ENCODE measurements around the gene NEB. TPM values are rescaled to one million over a fixed set of nuclear protein-coding genes. Genes with fewer than 3 reads are reported as not detected.

Gene NEB
- total RNA-seq, 2 experiments from 2014 or later: 0.05 to 0.14 TPM

GRCh38 chr2:151552287-151552686 lies 182.0 kb downstream of the NEB start:
- intact Hi-C loops (cut with micrococcal nuclease): no loop called here

GRCh38 chr2:151551556-151551955 lies 182.7 kb downstream of the NEB start:
- no peak for DNase-seq
- no peaks in the 10 kb centered on the region for H3K4me1 Mint-ChIP-seq (ENCODE audit: low read depth)
- no peak overlapping the region for H3K27ac Mint-ChIP-seq
- intact Hi-C loops (cut with micrococcal nuclease): no loop called here
- no peak overlapping the region for H3K4me3 Mint-ChIP-seq
- ChIA-PET CTCF (no interaction called here), POLR2A (no interaction called here)
- H3K27me3 Mint-ChIP-seq: no peaks in the 10 kb centered on the region
- no peaks in the 10 kb centered on the region for H3K9me3 Mint-ChIP-seq
- peaks cover 19% of the 10 kb centered on the region for H3K36me3 Mint-ChIP-seq

More at GRCh38 chr2:151552287-151552686, 182.0 kb downstream of the NEB start:
- Mint-ChIP-seq H3K4me1 (ENCODE audit: low read depth) (no peaks in the 10 kb centered on the region), H3K4me3 (no peak overlapping the region), H3K27ac (no peak overlapping the region), H3K9me3 (no peaks in the 10 kb centered on the region), H3K27me3 (no peaks in the 10 kb centered on the region), H3K36me3 (peaks cover 14% of the 10 kb centered on the region)
- ChIA-PET POLR2A (no interaction called here), CTCF (no interaction called here)
- DNase-seq: no peak

- H3K9me3 Mint-ChIP-seq: no peaks in the 10 kb centered on the region
- no peaks in the 10 kb centered on the region for H3K4me1 Mint-ChIP-seq (ENCODE audit: low read depth)
- peaks cover 18% of the 10 kb centered on the region for H3K36me3 Mint-ChIP-seq
- no peaks in the 10 kb centered on the region for H3K27me3 Mint-ChIP-seq
- CTCF ChIA-PET: no interaction called here
- intact Hi-C loops (cut with micrococcal nuclease): no loop called here
- H3K27ac Mint-ChIP-seq: no peak overlapping the region
- POLR2A ChIA-PET: no interaction called here
- H3K4me3 Mint-ChIP-seq: no peak overlapping the region
- DNase-seq: no peak
Observed at GRCh38 chr2:151549191-151549590, 185.1 kb downstream of the NEB start.

- H3K4me1 Mint-ChIP-seq (ENCODE audit: low read depth): no peaks in the 10 kb centered on the region
- no peak for DNase-seq
- POLR2A ChIA-PET: no interaction called here
- CTCF ChIA-PET: no interaction called here
- no peaks in the 10 kb centered on the region for H3K9me3 Mint-ChIP-seq
- no peak overlapping the region for H3K27ac Mint-ChIP-seq
- peaks cover 10% of the 10 kb centered on the region for H3K36me3 Mint-ChIP-seq
- intact Hi-C loops (cut with micrococcal nuclease): no loop called here
- no peak overlapping the region for H3K4me3 Mint-ChIP-seq
- H3K27me3 Mint-ChIP-seq: no peaks in the 10 kb centered on the region
Observed at GRCh38 chr2:151544449-151544848, 189.8 kb downstream of the NEB start.

- POLR2A ChIA-PET: no interaction called here
- H3K9me3 Mint-ChIP-seq: no peaks in the 10 kb centered on the region
- no peak for DNase-seq
- H3K27me3 Mint-ChIP-seq: no peaks in the 10 kb centered on the region
- peaks cover 9% of the 10 kb centered on the region for H3K36me3 Mint-ChIP-seq
- intact Hi-C loops (cut with micrococcal nuclease): no loop called here
- H3K27ac Mint-ChIP-seq: no peak overlapping the region
- no peak overlapping the region for H3K4me3 Mint-ChIP-seq
- CTCF ChIA-PET: no interaction called here
- H3K4me1 Mint-ChIP-seq (ENCODE audit: low read depth): no peaks in the 10 kb centered on the region
Observed at GRCh38 chr2:151543876-151544275, 190.4 kb downstream of the NEB start.

- CTCF ChIA-PET: no interaction called here
- Mint-ChIP-seq H3K4me1 (ENCODE audit: low read depth) (no peaks in the 10 kb centered on the region), H3K27ac (no peak overlapping the region), H3K4me3 (no peak overlapping the region), H3K9me3 (no peaks in the 10 kb centered on the region), H3K36me3 (peaks cover 4% of the 10 kb centered on the region), H3K27me3 (no peaks in the 10 kb centered on the region)
- no peak for DNase-seq
- POLR2A ChIA-PET: no interaction called here
- intact Hi-C loops (cut with micrococcal nuclease): no loop called here
Observed at GRCh38 chr2:151534001-151534400, 200.3 kb downstream of the NEB start.

GRCh38 chr2:151533127-151533526 lies 201.1 kb downstream of the NEB start:
- Mint-ChIP-seq H3K4me3 (no peak overlapping the region), H3K9me3 (no peaks in the 10 kb centered on the region), H3K4me1 (ENCODE audit: low read depth) (no peaks in the 10 kb centered on the region), H3K36me3 (peaks cover 4% of the 10 kb centered on the region), H3K27ac (no peak overlapping the region), H3K27me3 (no peaks in the 10 kb centered on the region)
- POLR2A ChIA-PET: no interaction called here
- CTCF ChIA-PET: no interaction called here
- DNase-seq: no peak
- intact Hi-C loops (cut with micrococcal nuclease): no loop called here

GRCh38 chr2:151526572-151527090 lies 207.6 kb downstream of the NEB start:
- H3K4me3 Mint-ChIP-seq: no peak overlapping the region
- POLR2A ChIA-PET: no interaction called here
- CTCF ChIA-PET: no interaction called here

GRCh38 chr2:151525821-151526373 lies 208.4 kb downstream of the NEB start:
- CTCF ChIA-PET: no interaction called here
- no peaks in the 10 kb centered on the region for H3K9me3 Mint-ChIP-seq
- peaks cover 3% of the 10 kb centered on the region for H3K36me3 Mint-ChIP-seq
- no peak overlapping the region for H3K4me3 Mint-ChIP-seq
- no peak for DNase-seq
- no peak overlapping the region for H3K27ac Mint-ChIP-seq
- POLR2A ChIA-PET: no interaction called here
- H3K27me3 Mint-ChIP-seq: no peaks in the 10 kb centered on the region
- intact Hi-C loops (cut with micrococcal nuclease): no loop called here
- H3K4me1 Mint-ChIP-seq (ENCODE audit: low read depth): no peaks in the 10 kb centered on the region

More at GRCh38 chr2:151526572-151527090, 207.6 kb downstream of the NEB start:
- H3K36me3 Mint-ChIP-seq: peaks cover 3% of the 10 kb centered on the region
- no peak for DNase-seq
- intact Hi-C loops (cut with micrococcal nuclease): no loop called here
- H3K27me3 Mint-ChIP-seq: no peaks in the 10 kb centered on the region
- H3K27ac Mint-ChIP-seq: no peak overlapping the region
- no peaks in the 10 kb centered on the region for H3K4me1 Mint-ChIP-seq (ENCODE audit: low read depth)
- H3K9me3 Mint-ChIP-seq: no peaks in the 10 kb centered on the region

- Mint-ChIP-seq H3K27me3 (no peaks in the 10 kb centered on the region), H3K36me3 (no peaks in the 10 kb centered on the region), H3K4me3 (no peak overlapping the region), H3K9me3 (no peaks in the 10 kb centered on the region), H3K27ac (no peak overlapping the region), H3K4me1 (ENCODE audit: low read depth) (no peaks in the 10 kb centered on the region)
- DNase-seq: no peak
- POLR2A ChIA-PET: no interaction called here
- CTCF ChIA-PET: no interaction called here
- intact Hi-C loops (cut with micrococcal nuclease): no loop called here
Observed at GRCh38 chr2:151523850-151524249, 210.4 kb downstream of the NEB start.

- Mint-ChIP-seq H3K4me1 (ENCODE audit: low read depth) (no peaks in the 10 kb centered on the region), H3K27ac (no peak overlapping the region), H3K9me3 (no peaks in the 10 kb centered on the region), H3K36me3 (no peaks in the 10 kb centered on the region), H3K4me3 (no peak overlapping the region), H3K27me3 (no peaks in the 10 kb centered on the region)
- no peak for DNase-seq
- ChIA-PET POLR2A (no interaction called here), CTCF (no interaction called here)
- intact Hi-C loops (cut with micrococcal nuclease): no loop called here
Observed at GRCh38 chr2:151522556-151522955, 211.7 kb downstream of the NEB start.

- peaks cover 2% of the 10 kb centered on the region for H3K36me3 Mint-ChIP-seq
- no peak overlapping the region for H3K4me3 Mint-ChIP-seq
- intact Hi-C loops (cut with micrococcal nuclease): no loop called here
- no peaks in the 10 kb centered on the region for H3K9me3 Mint-ChIP-seq
- ChIA-PET POLR2A (no interaction called here), CTCF (no interaction called here)
- no peaks in the 10 kb centered on the region for H3K27me3 Mint-ChIP-seq
- DNase-seq: no peak
- no peak overlapping the region for H3K27ac Mint-ChIP-seq
- H3K4me1 Mint-ChIP-seq (ENCODE audit: low read depth): no peaks in the 10 kb centered on the region
Observed at GRCh38 chr2:151520976-151521375, 213.3 kb downstream of the NEB start.

GRCh38 chr2:151518802-151519201 lies 215.5 kb downstream of the NEB start:
- H3K4me3 Mint-ChIP-seq: no peak overlapping the region
- CTCF ChIA-PET: no interaction called here

More at GRCh38 chr2:151518802-151519201, 215.5 kb downstream of the NEB start:
- Mint-ChIP-seq H3K4me1 (ENCODE audit: low read depth) (no peaks in the 10 kb centered on the region), H3K27me3 (no peaks in the 10 kb centered on the region), H3K36me3 (peaks cover 4% of the 10 kb centered on the region), H3K27ac (no peak overlapping the region), H3K9me3 (no peaks in the 10 kb centered on the region)
- POLR2A ChIA-PET: no interaction called here
- intact Hi-C loops (cut with micrococcal nuclease): no loop called here
- no peak for DNase-seq

All from activated CD4-positive, alpha-beta memory T cell treated with anti-CD3 and anti-CD28 coated beads for 36 hours (primary cell).